GM12874 (cell line): Measurements from ENCODE around the gene GTF2H3.

Experiments used
- TF ChIP-seq, protein P1 (sequence below): IDR thresholded peaks from 2 replicates; pipeline ENCODE4 v1.5.1; 2011; ENCODE audit warnings: low read depth, mild to moderate bottlenecking, control low read depth, low read length, moderate library complexity; ENCODE audit not compliant: insufficient read depth

Gene GTF2H3

GRCh38 chr12:123648401-123648800, 14.8 kb downstream of the GTF2H3 start:
- TF ChIP-seq, protein P1, sequence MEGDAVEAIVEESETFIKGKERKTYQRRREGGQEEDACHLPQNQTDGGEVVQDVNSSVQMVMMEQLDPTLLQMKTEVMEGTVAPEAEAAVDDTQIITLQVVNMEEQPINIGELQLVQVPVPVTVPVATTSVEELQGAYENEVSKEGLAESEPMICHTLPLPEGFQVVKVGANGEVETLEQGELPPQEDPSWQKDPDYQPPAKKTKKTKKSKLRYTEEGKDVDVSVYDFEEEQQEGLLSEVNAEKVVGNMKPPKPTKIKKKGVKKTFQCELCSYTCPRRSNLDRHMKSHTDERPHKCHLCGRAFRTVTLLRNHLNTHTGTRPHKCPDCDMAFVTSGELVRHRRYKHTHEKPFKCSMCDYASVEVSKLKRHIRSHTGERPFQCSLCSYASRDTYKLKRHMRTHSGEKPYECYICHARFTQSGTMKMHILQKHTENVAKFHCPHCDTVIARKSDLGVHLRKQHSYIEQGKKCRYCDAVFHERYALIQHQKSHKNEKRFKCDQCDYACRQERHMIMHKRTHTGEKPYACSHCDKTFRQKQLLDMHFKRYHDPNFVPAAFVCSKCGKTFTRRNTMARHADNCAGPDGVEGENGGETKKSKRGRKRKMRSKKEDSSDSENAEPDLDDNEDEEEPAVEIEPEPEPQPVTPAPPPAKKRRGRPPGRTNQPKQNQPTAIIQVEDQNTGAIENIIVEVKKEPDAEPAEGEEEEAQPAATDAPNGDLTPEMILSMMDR = no peak

DNA sequence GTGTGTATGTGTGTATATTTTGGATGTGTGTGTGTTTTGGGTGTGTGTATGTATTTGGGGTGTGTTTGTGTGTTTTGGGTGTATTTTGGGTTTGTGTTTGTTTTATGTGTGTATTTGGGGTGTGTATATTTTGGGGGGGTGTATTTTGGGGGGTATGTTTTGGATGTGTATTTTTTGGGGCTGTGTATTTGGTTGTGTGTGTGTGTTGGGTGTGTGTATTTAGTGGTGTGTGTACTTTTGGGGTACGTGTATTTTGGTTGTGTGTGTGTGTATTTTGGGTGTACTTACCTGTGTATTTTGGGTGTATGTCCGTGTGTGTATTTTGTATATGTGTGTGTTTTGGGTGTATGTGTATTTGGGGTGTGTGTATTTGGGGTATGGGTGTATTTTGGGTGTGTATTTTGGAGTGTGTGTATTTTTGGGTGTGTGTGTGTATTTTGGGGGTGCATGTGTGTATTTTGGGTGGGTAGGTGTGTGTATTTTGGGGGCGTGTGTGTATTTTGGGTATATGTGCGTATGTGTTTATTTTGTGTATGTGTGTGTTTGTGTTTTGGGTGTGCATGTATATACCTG, 20.6 kb downstream of the GTF2H3 start:
- TF ChIP-seq, protein P1 = no peak

DNA sequence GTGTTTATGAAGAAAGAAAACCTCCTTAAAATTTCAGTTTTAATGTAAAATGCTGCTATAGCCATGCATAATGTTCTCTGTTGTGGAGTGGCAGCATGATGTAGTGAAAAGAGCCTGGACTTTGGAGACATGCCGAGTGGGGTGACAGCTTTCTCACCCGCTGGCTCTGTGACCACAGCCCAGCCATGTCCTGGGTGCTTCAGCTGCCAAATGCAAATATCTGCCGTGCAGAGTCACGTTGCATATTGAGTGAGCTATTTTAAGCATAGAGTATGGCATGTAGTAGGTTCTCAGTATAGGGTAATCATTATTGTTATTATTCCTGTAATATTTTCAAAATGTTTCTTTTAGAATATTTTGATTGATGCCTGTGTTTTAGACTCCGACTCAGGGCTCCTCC, 21.8 kb downstream of the GTF2H3 start:
- TF ChIP-seq, protein P1 = no peak

GRCh38 chr12:123656392-123656791, 22.8 kb downstream of the GTF2H3 start:
- TF ChIP-seq, protein P1 = no peak

DNA sequence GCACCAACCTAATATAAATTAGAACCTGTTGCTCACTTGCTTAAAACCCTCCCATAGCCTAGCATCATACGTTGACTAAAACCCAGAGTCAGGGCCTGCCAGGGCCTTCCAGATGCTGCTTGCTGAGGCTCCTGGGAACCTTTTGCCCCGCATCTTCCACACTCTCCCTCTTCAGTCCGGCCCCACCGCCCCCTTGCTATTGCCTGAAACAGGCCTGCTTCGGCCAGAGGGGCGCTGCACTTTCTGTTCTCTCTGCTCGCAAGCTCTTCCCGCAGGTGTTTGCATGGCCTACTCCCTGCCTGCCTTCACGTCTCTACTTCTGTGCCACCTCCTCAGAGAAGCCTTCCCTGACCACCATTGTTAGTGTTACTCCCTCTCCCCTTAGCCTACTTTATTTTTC, 23.6 kb downstream of the GTF2H3 start:
- TF ChIP-seq, protein P1 = no peak

DNA sequence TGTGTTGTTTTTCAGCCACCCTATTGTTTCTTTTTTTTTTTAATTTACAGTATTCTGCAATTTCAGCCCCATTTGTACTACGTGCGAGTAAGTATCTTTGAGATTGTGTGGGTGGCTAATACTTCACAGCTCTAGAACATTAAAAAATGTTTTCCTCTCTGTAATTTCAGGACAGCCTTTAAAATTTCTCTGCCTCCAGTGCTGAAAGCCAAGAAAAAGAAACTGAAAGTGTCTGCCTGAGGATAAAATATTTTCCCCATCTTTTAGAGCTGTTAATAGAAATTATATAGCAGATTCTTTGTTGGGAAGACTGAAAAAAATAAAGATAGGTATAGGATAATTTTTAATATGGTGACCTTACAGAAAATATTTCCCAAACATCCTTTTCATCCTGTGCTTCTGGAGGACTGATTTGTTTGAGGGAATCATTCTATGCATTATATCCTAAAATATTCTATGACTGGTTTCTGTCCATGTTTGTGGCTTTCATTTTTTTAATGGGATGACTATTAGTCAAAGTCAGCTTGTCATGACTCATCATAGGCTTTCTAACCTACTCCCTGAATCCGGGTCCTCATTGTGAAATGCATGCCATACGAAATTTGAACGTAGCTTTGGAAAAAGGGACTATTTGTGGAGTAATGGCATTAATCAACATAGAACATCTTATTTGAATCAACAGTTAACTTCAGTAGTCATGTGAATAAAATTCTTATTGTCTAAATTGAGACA, 26.5 kb downstream of the GTF2H3 start:
- TF ChIP-seq, protein P1 = no peak

GRCh38 chr12:123667771-123668170, 34.1 kb downstream of the GTF2H3 start:
- TF ChIP-seq, protein P1 = no peak
